Gastrocnemius medialis (tissue), 4 donors: ENCODE data around the gene ADCY4.

Experiments
- CTCF ChIP-seq, 5 experiments: fragments of 450-650 bp in 3 of 5; fragments of 200-600 bp in 2 of 5; sonication (generic) in 2 of 5; IDR thresholded peaks in 4 of 5; conservative IDR thresholded peaks in 1 of 5; 1 replicate in 4 of 5; 2 replicates in 1 of 5; pipeline ENCODE4 v1.5.1; 2016 to 2019; ENCODE audit warnings: antibody characterized with exemption in 5 of 5, mild to moderate bottlenecking in 3 of 5, moderate library complexity in 3 of 5
- POLR2A ChIP-seq, 2 donors: fragments of 450-650 bp; IDR thresholded peaks; one replicate each; pipeline ENCODE4 v1.6.1; 2017; ENCODE audit warnings: antibody characterized with exemption in 2 of 2, mild to moderate bottlenecking in 2 of 2, moderate library complexity in 2 of 2

DNA sequence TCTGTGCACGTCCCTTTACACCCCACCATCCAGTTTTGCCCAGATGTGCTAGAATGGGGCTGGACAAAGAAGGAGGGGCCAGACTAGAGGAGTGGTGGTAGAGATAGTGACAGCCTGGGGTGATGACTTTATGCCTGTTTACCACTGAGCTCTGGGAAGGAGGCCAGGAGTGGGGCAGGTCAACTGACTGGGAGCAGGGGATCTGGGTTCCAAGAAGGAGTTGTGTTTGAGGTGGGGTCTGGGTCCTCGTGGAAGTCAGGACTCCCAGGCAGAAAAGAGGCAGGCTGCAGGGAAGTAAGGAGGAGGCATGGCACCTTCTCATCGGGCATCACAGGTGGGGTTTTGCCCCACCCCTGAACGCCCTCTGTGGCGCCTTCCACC lies 24.6 kb downstream of the ADCY4 start:
- no peak for TF ChIP-seq POLR2A (IDR thresholded peaks at IDR 0.05)
- TF ChIP-seq CTCF (IDR thresholded peaks at IDR 0.05 in 4 of 5, conservative IDR thresholded peaks at IDR 0.05 in 1 of 5), result no peak
